ENCODE data around the gene PLXNB2.
A peak's percentile ranks its signal among the peaks of the same experiment; 100 is the strongest.

PLXNB2 gene

DNA sequence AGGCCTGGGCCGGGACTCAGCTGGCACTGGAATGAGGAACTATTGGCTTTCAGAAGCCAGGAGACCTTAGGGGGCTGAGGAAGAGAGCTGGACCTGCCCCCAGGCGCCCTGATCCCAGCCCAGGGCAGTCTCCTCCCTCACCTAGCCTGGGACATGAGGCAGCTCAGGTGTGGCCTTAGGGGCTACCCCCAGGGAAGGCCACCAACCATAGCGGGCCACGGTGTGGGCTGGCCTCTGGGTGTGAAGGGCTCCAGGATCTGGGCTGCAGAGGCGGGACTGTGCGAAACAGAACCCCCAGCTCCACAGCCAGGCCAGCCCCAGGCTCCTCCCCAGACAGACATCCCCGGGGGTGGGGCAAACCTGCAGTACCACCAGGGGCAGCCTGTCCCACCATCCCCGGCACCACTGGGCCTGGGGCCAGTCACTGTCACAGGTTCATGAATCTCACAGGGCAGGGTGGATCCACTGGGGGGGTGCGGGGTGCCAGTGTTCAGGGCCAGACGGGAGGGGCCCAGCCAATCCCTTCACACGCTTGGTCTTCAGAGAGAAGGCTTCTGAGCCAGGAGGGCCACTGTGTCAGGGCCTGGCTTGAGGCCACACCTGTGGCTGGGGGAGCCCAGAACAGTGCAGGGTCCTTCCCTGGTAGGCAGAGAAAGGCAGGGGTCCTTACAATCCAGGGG, 3.5 kb downstream of the PLXNB2 start (continued):
- TF ChIP-seq, protein P1, sequence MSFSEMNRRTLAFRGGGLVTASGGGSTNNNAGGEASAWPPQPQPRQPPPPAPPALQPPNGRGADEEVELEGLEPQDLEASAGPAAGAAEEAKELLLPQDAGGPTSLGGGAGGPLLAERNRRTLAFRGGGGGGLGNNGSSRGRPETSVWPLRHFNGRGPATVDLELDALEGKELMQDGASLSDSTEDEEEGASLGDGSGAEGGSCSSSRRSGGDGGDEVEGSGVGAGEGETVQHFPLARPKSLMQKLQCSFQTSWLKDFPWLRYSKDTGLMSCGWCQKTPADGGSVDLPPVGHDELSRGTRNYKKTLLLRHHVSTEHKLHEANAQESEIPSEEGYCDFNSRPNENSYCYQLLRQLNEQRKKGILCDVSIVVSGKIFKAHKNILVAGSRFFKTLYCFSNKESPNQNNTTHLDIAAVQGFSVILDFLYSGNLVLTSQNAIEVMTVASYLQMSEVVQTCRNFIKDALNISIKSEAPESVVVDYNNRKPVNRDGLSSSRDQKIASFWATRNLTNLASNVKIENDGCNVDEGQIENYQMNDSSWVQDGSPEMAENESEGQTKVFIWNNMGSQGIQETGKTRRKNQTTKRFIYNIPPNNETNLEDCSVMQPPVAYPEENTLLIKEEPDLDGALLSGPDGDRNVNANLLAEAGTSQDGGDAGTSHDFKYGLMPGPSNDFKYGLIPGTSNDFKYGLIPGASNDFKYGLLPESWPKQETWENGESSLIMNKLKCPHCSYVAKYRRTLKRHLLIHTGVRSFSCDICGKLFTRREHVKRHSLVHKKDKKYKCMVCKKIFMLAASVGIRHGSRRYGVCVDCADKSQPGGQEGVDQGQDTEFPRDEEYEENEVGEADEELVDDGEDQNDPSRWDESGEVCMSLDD (tag by site-specific recombination; IDR thresholded peaks at IDR 0.05), result peak; percentile 57; the same call in 1 of the 2 replicates
- TF ChIP-seq GLIS2 (tag by site-specific recombination; IDR thresholded peaks at IDR 0.05), result peak; percentile 59
- TF ChIP-seq, protein P2, sequence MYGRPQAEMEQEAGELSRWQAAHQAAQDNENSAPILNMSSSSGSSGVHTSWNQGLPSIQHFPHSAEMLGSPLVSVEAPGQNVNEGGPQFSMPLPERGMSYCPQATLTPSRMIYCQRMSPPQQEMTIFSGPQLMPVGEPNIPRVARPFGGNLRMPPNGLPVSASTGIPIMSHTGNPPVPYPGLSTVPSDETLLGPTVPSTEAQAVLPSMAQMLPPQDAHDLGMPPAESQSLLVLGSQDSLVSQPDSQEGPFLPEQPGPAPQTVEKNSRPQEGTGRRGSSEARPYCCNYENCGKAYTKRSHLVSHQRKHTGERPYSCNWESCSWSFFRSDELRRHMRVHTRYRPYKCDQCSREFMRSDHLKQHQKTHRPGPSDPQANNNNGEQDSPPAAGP (tag by site-specific recombination; IDR thresholded peaks at IDR 0.05), result peak; percentile 87; the same call in 1 of the 2 replicates
- TF ChIP-seq PRDM10 (tag by site-specific recombination; IDR thresholded peaks at IDR 0.05), result peak; percentile 82
- peak; percentile 42 for TF ChIP-seq ZNF366 (tag by site-specific recombination; conservative IDR thresholded peaks at IDR 0.05)
- TF ChIP-seq ZBTB20 (tag by site-specific recombination; IDR thresholded peaks at IDR 0.05), result peak; percentile 54
- TF ChIP-seq, protein P3, sequence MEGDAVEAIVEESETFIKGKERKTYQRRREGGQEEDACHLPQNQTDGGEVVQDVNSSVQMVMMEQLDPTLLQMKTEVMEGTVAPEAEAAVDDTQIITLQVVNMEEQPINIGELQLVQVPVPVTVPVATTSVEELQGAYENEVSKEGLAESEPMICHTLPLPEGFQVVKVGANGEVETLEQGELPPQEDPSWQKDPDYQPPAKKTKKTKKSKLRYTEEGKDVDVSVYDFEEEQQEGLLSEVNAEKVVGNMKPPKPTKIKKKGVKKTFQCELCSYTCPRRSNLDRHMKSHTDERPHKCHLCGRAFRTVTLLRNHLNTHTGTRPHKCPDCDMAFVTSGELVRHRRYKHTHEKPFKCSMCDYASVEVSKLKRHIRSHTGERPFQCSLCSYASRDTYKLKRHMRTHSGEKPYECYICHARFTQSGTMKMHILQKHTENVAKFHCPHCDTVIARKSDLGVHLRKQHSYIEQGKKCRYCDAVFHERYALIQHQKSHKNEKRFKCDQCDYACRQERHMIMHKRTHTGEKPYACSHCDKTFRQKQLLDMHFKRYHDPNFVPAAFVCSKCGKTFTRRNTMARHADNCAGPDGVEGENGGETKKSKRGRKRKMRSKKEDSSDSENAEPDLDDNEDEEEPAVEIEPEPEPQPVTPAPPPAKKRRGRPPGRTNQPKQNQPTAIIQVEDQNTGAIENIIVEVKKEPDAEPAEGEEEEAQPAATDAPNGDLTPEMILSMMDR (tag by site-specific recombination; IDR thresholded peaks at IDR 0.05), result peak; percentile 67
- TF ChIP-seq, protein P4, sequence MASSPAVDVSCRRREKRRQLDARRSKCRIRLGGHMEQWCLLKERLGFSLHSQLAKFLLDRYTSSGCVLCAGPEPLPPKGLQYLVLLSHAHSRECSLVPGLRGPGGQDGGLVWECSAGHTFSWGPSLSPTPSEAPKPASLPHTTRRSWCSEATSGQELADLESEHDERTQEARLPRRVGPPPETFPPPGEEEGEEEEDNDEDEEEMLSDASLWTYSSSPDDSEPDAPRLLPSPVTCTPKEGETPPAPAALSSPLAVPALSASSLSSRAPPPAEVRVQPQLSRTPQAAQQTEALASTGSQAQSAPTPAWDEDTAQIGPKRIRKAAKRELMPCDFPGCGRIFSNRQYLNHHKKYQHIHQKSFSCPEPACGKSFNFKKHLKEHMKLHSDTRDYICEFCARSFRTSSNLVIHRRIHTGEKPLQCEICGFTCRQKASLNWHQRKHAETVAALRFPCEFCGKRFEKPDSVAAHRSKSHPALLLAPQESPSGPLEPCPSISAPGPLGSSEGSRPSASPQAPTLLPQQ (tag by site-specific recombination; IDR thresholded peaks at IDR 0.05), result 0 out of 2 replicates have a peak, but pooled peaks have one; percentile 45
- TF ChIP-seq ZFHX2 (tag by site-specific recombination; conservative IDR thresholded peaks at IDR 0.05), result peak; percentile 45; the same call in 1 of the 2 replicates
- TF ChIP-seq ZNF660 (tag by site-specific recombination; IDR thresholded peaks at IDR 0.05), result 0 out of 2 replicates have a peak, but pooled peaks have one; percentile 20
- TF ChIP-seq ZBTB48 (tag by site-specific recombination; IDR thresholded peaks at IDR 0.05), result 0 out of 2 replicates have a peak, but pooled peaks have one; percentile 14
- TF ChIP-seq BCL6B (tag by site-specific recombination; IDR thresholded peaks at IDR 0.05), result no peak
- no peak for TF ChIP-seq ZNF560 (tag by site-specific recombination; IDR thresholded peaks at IDR 0.05; ENCODE audit: borderline replicate concordance)

Measured in HEK293 (cell line).